ENCODE measurements around the gene RAD51.

GRCh38 chr15:40664909-40665308, 30.1 kb upstream of the RAD51 start:
- TF ChIP-seq CTCF (conservative IDR thresholded peaks at IDR 0.05; ENCODE audit: low read length), result no peak
- TF ChIP-seq EZH2phosphoT487 (IDR thresholded peaks at IDR 0.05; ENCODE audit: borderline replicate concordance), result no peak

All from Loucy (cell line).